ENCODE results near the gene STRAP. TPM values are rescaled to one million over a fixed set of nuclear protein-coding genes. Genes with fewer than 3 reads are reported as not detected.
"Not testable (repeated sequence)": the region's sequence is repeated elsewhere in the genome, so short reads cannot be mapped to it uniquely, and the experiment has no call there.

Gene STRAP
- total and polyA plus RNA-seq, 12 donors = 48.6 to 231 (median 92.8) TPM

DNA sequence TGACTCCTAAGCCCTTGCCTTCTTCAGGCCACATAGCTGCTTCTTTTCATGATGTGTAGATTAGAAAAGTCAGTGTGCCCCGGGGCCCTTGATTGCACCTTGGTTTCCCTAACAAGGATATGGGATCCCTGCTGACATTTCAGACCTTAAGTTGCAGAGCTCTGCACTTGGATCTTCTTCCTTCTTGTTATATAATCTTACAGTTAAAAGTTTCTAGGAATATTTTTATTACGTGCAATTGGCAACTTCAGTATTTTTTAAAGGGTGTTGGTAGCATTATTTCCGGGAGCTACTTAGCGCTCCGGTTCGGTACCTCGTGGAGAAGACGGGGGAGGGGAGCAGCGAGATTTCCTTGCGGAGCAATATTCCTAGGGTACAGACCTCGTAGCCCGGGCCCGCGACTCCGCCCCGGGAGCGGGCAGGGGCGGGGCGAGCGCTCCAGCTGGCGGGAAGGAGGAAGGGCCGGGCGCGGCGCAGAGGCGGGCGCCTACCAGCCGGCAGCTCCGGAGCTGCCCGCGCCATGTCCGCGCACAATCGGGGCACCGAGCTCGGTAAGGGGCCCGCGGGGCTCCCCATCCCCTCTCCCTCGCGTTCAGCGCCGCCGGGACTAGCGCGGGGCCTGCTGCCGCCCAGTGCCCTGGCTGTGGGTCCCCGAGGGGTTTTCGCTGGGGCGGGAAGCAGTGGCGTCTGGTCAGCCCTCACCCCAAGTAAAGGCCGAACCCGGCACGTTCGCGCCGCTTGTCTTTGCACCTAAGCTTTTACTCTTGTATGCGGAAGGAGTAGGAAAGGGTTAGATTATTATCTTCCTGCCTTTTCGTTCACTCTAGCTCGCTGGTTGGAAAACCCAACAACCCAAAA lies 28.9 kb downstream of the STRAP start, which contains the start of gene DERA:
DERA (plus strand) TSS at position 469 of the 858 bp plus-strand sequence; CDS start at position 521, 52 bp downstream.
- H3K4me3 ChIP-seq = peak within 1 kb of the TSS; percentile 14 to 95 (median 48)
- peak within 1 kb of the TSS; percentile 59 to 97 (median 80) for H3K27ac ChIP-seq
- 0 to 1% (median 0%) methylated on average over 28 to 59 of the region's 59 CpGs for WGBS, 4 donors
- no peaks in the 10 kb centered on the region for H3K9me3 ChIP-seq (replicated peaks in 1 of 3)
- no peaks in the 10 kb centered on the region for H3K36me3 ChIP-seq (replicated peaks in 1 of 2)
- H3K4me1 ChIP-seq (replicated peaks in 1 of 2) = peaks cover 0 to 9% of the 10 kb centered on the region in 2 donors
- intact Hi-C loops (cut with DNase I) = no loop called here
- DNase-seq = peak; percentile 71 to 82 (median 78)
- TF ChIP-seq POLR2A (IDR thresholded peaks at IDR 0.05) = peak; percentile 82 to 85
- TF ChIP-seq, protein P1, sequence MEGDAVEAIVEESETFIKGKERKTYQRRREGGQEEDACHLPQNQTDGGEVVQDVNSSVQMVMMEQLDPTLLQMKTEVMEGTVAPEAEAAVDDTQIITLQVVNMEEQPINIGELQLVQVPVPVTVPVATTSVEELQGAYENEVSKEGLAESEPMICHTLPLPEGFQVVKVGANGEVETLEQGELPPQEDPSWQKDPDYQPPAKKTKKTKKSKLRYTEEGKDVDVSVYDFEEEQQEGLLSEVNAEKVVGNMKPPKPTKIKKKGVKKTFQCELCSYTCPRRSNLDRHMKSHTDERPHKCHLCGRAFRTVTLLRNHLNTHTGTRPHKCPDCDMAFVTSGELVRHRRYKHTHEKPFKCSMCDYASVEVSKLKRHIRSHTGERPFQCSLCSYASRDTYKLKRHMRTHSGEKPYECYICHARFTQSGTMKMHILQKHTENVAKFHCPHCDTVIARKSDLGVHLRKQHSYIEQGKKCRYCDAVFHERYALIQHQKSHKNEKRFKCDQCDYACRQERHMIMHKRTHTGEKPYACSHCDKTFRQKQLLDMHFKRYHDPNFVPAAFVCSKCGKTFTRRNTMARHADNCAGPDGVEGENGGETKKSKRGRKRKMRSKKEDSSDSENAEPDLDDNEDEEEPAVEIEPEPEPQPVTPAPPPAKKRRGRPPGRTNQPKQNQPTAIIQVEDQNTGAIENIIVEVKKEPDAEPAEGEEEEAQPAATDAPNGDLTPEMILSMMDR (IDR thresholded peaks at IDR 0.05) = peak in 3 of 6 experiments; percentile 6 to 20 (median 19)
- H3K27me3 ChIP-seq = no peaks in the 10 kb centered on the region

DNA sequence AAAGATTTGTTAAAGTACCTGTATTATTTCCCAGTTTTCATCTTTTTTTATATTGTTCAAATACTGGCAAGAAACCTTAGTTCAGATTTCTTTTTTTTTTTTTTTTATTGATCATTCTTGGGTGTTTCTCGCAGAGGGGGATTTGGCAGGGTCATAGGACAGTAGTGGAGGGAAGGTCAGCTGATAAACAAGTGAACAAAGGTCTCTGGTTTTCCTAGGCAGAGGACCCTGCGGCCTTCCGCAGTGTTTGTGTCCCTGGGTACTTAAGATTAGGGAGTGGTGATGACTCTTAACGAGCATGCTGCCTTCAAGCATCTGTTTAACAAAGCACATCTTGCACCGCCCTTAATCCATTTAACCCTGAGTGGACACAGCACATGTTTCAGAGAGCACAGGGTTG lies 29.7 kb downstream of the STRAP start:
- H3K4me1 ChIP-seq (replicated peaks in 1 of 2); intact Hi-C loops (cut with DNase I); H3K9me3 ChIP-seq (replicated peaks in 1 of 3); H3K27me3 ChIP-seq; H3K36me3 ChIP-seq (replicated peaks in 1 of 2); DNase-seq: not testable (repeated sequence)
- Histone ChIP-seq H3K4me3 (peak overlapping the region in 2 of 4 donors; percentile 33 to 95), H3K27ac (peak overlapping the region; percentile 59 to 97 (median 80))
- 7 to 36% (median 10%) methylated on average over 3 to 4 of the region's 5 CpGs for WGBS, 4 donors

GRCh38 chr12:15914131-15914530 lies 31.9 kb downstream of the STRAP start:
- H3K27me3 ChIP-seq; H3K4me3 ChIP-seq; H3K9me3 ChIP-seq (replicated peaks in 1 of 3); DNase-seq; H3K27ac ChIP-seq; H3K4me1 ChIP-seq (replicated peaks in 1 of 2); H3K36me3 ChIP-seq (replicated peaks in 1 of 2); intact Hi-C loops (cut with DNase I): not testable (repeated sequence)
- 92 to 98% (median 94%) methylated on average over 5 of the region's 5 CpGs for WGBS, 4 donors

DNA sequence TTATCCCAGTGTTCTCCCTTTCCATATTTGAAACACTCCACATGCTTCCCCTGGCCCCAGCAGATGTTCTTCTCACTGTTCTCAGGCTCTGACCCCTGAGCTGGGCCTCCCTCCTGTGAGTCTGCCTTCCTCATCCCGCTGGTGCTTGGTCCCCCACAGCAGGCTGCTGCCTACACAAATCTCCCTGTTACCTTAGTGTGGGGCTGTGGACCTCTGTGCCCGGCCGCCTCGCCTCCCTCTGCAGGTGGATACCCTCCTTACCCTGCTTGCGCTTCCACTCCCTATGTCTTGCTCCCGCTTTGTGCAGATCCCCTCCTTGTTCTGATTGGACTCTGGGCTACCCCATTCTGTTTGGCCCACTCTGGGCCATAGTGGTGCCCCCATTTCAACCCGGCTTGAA lies 35.9 kb downstream of the STRAP start:
- Histone ChIP-seq H3K27ac (no peak overlapping the region), H3K9me3 (replicated peaks in 1 of 3) (no peaks in the 10 kb centered on the region), H3K4me1 (replicated peaks in 1 of 2) (no peaks in the 10 kb centered on the region), H3K27me3 (no peaks in the 10 kb centered on the region), H3K36me3 (replicated peaks in 1 of 2) (no peaks in the 10 kb centered on the region), H3K4me3 (no peak overlapping the region)
- DNase-seq = no peak
- intact Hi-C loops (cut with DNase I) = no loop called here
- 92 to 96% (median 95%) methylated on average over 7 of the region's 7 CpGs for WGBS, 4 donors
- no peak for TF ChIP-seq POLR2A (IDR thresholded peaks at IDR 0.05)
- TF ChIP-seq, protein P1 (IDR thresholded peaks at IDR 0.05) = no peak

GRCh38 chr12:15919418-15919817 lies 37.2 kb downstream of the STRAP start:
- no peaks in the 10 kb centered on the region for H3K4me1 ChIP-seq (replicated peaks in 1 of 2)
- no peak overlapping the region for H3K27ac ChIP-seq
- WGBS, 4 donors = 80 to 100% (median 85%) methylated on average over 2 of the region's 2 CpGs

More at GRCh38 chr12:15919418-15919817, 37.2 kb downstream of the STRAP start:
- H3K4me3 ChIP-seq = no peak overlapping the region
- H3K9me3 ChIP-seq (replicated peaks in 1 of 3) = no peaks in the 10 kb centered on the region
- TF ChIP-seq, protein P1 (IDR thresholded peaks at IDR 0.05) = no peak
- no peak for TF ChIP-seq POLR2A (IDR thresholded peaks at IDR 0.05)
- H3K36me3 ChIP-seq (replicated peaks in 1 of 2) = no peaks in the 10 kb centered on the region
- H3K27me3 ChIP-seq = no peaks in the 10 kb centered on the region
- DNase-seq = no peak
- intact Hi-C loops (cut with DNase I) = no loop called here

All from adrenal gland (tissue), 12 donors.